CD4-positive, alpha-beta T cell treated with Interleukin-21 for 1 hour (primary cell): ENCODE data around the gene COMMD1.

Source experiments
- DNase-seq: peaks from one replicate; pipeline ENCODE4 v3.0.0-alpha.2; 2020

The COMMD1 gene

DNA sequence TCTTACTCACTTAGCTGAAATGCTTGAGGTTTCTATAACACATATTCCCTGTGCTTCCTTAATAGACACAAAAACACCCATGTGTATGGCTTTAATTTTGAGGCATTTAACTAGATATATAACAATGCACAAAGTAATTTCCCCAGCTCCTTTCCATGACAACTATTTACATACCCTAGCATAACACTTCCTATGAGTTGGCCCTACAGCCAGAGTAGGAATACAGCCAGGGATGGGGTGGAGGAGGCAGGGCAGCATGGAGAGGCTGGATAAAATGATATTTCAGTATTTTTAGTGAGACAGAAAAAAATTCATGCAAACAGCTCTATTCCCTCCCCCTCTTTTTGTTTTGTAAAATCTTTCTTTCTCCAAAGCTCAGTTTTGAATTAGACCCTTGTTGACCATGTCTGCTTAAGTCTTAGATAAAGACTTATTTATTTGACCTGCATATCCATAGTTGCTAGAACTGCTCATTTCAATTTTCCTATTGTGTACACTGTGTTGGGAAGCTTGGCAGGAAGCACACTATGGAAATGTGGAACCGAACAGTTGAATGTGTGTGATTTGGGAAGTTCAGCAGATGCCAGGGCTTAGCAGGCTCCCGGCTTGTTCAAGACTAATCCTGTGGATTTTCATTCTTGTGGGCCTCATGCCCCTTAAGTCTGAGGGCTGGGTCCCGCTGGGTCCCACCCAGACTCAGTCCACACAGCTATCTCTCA is 279.2 kb downstream of the COMMD1 start:
- DNase-seq, result no peak
